ENCODE measurements around the gene CMIP. TPM values are rescaled to one million over a fixed set of nuclear protein-coding genes. Genes with fewer than 3 reads are reported as not detected.

Gene CMIP
- total RNA-seq, 4 donors from 2014 or later: 15.5 to 65.9 (median 20.2) TPM

DNA sequence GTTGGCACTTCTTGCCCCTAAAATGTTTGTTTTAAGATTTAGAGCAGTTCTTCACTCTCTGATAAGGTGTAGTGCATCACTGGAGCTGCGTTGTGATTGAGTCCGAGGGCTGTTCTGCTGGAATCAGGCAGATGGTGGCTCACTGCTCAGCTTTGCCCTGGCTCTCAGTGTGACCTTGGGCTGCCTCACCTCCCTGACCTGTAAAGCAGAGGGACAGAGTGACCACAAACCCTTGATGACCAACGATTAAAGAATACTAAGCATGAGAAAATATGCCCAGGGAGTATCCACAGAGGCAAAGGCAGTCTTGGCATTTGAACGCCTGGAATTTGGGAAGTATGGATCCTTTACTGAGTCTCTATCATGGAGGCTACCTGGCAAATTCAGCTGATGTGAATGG is 18.1 kb downstream of the CMIP start:
- H3K4me1 ChIP-seq: peaks cover 14 to 37% of the 10 kb centered on the region in 2 donors
- H3K36me3 ChIP-seq: no peaks in the 10 kb centered on the region
- intact Hi-C loops (cut with DNase I): no loop called here
- no peaks in the 10 kb centered on the region for H3K27me3 ChIP-seq
- no peak overlapping the region for H3K27ac ChIP-seq
- DNase-seq: no peak
- 70 to 74% methylated on average over 4 of the region's 4 CpGs for WGBS, 2 donors
- H3K9me3 ChIP-seq: no peaks in the 10 kb centered on the region
- H3K4me3 ChIP-seq (replicated peaks in 1 of 3): no peak overlapping the region
- TF ChIP-seq, protein P1, sequence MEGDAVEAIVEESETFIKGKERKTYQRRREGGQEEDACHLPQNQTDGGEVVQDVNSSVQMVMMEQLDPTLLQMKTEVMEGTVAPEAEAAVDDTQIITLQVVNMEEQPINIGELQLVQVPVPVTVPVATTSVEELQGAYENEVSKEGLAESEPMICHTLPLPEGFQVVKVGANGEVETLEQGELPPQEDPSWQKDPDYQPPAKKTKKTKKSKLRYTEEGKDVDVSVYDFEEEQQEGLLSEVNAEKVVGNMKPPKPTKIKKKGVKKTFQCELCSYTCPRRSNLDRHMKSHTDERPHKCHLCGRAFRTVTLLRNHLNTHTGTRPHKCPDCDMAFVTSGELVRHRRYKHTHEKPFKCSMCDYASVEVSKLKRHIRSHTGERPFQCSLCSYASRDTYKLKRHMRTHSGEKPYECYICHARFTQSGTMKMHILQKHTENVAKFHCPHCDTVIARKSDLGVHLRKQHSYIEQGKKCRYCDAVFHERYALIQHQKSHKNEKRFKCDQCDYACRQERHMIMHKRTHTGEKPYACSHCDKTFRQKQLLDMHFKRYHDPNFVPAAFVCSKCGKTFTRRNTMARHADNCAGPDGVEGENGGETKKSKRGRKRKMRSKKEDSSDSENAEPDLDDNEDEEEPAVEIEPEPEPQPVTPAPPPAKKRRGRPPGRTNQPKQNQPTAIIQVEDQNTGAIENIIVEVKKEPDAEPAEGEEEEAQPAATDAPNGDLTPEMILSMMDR (IDR thresholded peaks at IDR 0.05): no peak
- no peak for TF ChIP-seq POLR2A (IDR thresholded peaks at IDR 0.05)

DNA sequence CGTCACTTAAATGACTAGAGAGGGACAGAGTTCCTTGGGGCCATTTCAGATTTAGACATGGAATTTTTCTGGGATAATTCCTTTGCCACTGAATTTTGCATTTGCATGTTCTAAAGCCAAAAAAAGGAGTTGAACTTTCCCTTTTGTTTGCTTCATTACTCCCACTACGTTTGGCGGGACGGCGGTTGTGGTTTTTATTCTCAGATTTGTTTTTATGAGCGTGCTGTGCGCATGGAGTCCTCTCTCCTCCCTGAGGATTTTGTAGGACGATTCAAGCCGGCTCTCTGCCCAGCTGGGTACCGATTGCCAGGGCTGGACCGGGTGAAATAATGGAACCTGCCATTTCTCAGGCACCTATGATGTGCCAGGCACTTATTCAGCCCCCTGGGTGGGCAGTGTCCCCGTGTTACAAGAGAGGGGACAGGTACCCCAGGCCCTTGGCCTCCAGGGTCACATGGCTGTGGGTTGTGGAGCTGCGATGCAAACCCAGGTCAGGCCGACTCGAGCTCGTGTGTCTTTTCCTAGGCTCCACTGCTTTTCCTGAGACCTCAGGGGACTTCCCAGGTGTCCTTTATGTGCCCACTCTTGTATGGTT is 18.8 kb downstream of the CMIP start:
- Histone ChIP-seq H3K36me3 (no peaks in the 10 kb centered on the region), H3K27me3 (no peaks in the 10 kb centered on the region), H3K4me3 (replicated peaks in 1 of 3) (no peak overlapping the region), H3K27ac (no peak overlapping the region), H3K4me1 (peaks cover 14 to 30% of the 10 kb centered on the region in 2 donors), H3K9me3 (no peaks in the 10 kb centered on the region)
- TF ChIP-seq POLR2A (IDR thresholded peaks at IDR 0.05): no peak
- TF ChIP-seq, protein P1 (IDR thresholded peaks at IDR 0.05): no peak
- no peak for DNase-seq
- WGBS, 2 donors: 78 to 87% methylated on average over 16 of the region's 16 CpGs
- intact Hi-C loops (cut with DNase I): no loop called here

DNA sequence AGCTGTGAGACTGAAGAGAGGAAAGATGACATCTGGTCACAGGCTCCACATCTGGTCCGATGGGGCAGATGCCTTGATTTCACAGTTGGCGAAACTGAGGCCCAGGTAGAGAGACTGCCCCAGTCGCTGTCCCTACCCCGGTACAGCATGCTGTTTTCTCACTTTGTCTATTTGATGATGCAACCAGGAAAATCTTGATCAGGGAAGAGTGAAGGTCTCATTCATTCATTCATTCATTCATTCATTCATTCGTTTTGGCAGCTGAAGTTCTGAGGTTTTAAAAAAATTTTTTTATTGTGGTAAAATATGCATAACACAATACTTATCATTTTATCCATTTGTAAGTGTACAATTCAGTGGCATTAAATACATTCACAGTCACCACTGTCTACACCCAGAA is 19.7 kb downstream of the CMIP start:
- TF ChIP-seq POLR2A (IDR thresholded peaks at IDR 0.05): no peak
- TF ChIP-seq, protein P1 (IDR thresholded peaks at IDR 0.05): no peak
- Histone ChIP-seq H3K36me3 (no peaks in the 10 kb centered on the region), H3K27ac (no peak overlapping the region), H3K9me3 (no peaks in the 10 kb centered on the region), H3K27me3 (no peaks in the 10 kb centered on the region), H3K4me1 (peaks cover 14 to 30% of the 10 kb centered on the region in 2 donors), H3K4me3 (replicated peaks in 1 of 3) (no peak overlapping the region)
- intact Hi-C loops (cut with DNase I): no loop called here
- no peak for DNase-seq
- 95 to 96% methylated on average over 5 of the region's 5 CpGs for WGBS, 2 donors

DNA sequence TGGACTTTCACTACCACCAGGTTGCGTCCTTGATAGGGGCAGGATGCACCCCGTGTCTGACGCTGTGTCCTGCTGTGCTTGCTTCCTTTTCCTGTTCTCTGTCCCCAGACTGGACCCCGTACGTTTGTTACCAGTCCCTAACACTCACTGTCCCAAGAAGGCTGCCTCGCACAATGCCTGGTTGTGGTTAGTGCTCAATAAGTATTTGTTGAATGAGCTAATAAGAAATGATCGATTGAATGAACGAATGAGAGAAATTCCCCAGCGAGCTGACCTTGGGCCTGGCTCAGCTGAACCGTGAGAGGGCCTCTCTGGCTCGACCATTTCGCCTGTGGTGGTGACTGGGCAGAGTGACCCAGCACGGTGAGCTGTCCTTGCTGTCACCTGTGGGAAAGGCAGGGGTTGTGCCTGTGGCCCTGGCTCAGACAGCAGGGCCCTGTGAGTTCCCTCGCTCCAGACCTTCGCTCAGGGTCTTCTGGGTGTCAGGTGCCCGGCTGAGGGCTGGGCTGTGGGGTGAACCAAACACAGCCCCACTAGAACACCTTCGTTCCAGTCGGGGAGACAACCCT is 20.9 kb downstream of the CMIP start:
- WGBS, 2 donors: 85 to 88% methylated on average over 15 to 18 of the region's 18 CpGs
- intact Hi-C loops (cut with DNase I): no loop called here
- Histone ChIP-seq H3K4me3 (replicated peaks in 1 of 3) (no peak overlapping the region), H3K36me3 (no peaks in the 10 kb centered on the region), H3K9me3 (no peaks in the 10 kb centered on the region), H3K4me1 (peaks cover 8 to 20% of the 10 kb centered on the region in 2 donors), H3K27me3 (no peaks in the 10 kb centered on the region), H3K27ac (no peak overlapping the region)
- TF ChIP-seq POLR2A (IDR thresholded peaks at IDR 0.05): no peak
- TF ChIP-seq, protein P1 (IDR thresholded peaks at IDR 0.05): no peak
- no peak for DNase-seq

DNA sequence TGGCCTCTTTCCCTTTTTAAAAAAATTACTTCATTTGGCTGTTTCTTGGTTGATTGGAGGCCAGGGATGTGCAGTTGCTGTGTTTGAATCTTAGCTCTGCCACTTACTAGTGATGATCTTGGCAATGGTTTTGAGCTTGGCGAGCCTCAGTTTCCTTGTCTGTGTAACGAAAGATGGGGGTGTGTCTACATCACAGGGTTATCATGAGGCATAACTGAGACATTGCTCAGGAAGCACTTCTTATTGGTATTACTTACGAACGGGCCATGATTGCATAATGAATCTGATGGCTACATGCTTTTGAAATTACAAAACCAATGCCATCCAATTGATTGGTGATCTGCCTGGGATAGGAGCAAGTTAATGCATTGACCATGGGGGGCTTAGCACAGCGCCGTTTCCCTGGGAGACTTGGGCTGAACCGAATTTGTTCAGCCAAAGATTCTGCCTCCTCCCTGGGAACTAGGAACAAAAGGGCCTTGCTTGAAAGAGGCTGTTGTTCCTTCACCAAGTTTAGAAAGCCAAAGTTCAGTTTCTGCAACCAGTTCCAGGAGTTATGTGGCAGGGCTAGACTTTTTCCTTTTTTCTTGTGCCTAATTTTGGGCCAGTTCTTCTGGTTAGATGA is 21.9 kb downstream of the CMIP start:
- peaks cover 8 to 17% of the 10 kb centered on the region in 2 donors for H3K4me1 ChIP-seq
- H3K36me3 ChIP-seq: no peaks in the 10 kb centered on the region
- whole genome bisulfite sequencing, 2 donors: 82 to 91% methylated on average over 7 of the region's 7 CpGs
- no peaks in the 10 kb centered on the region for H3K9me3 ChIP-seq
- no peak for TF ChIP-seq POLR2A (IDR thresholded peaks at IDR 0.05)
- TF ChIP-seq, protein P1 (IDR thresholded peaks at IDR 0.05): no peak
- H3K27ac ChIP-seq: no peak overlapping the region
- H3K27me3 ChIP-seq: no peaks in the 10 kb centered on the region
- no peak for DNase-seq
- no peak overlapping the region for H3K4me3 ChIP-seq (replicated peaks in 1 of 3)
- intact Hi-C loops (cut with DNase I): no loop called here

Measured in thyroid gland (tissue), 4 donors.